Activated CD8-positive, alpha-beta T cell treated with anti-CD3 and anti-CD28 coated beads for 36 hours (primary cell): ENCODE results near the gene ZNF69. TPM values are rescaled to one million over a fixed set of nuclear protein-coding genes. Genes with fewer than 3 reads are reported as not detected.
"Not testable (repeated sequence)": the region's sequence is repeated elsewhere in the genome, so short reads cannot be mapped to it uniquely, and the experiment has no call there.

Experiments used
- ATAC-seq: fragments of 200-7000 bp; cut with Tn5 transposase; one replicate; pipeline ENCODE4 v1.10.0; 2021; ENCODE audit warnings: mild to moderate bottlenecking, moderate library complexity
- CTCF ChIA-PET: fragments of 350-600 bp; sonication (Branson Sonifier 250); formaldehyde crosslinking; loops from one replicate; lab custom pipeline; 2021; ENCODE audit warnings: antibody characterized with exemption; lab: Charles Lee
- POLR2A ChIA-PET: fragments of 350-600 bp; sonication (Branson Sonifier 250); formaldehyde crosslinking; loops from one replicate; lab custom pipeline; 2021; ENCODE audit warnings: antibody characterized with exemption; lab: Charles Lee
- DNase-seq: peaks from one replicate; pipeline ENCODE4 v3.0.0-alpha.2; 2020
- H3K27ac Mint-ChIP-seq: one replicate; pipeline ENCODE4 v1.8.0; 2021; ENCODE audit warnings: mild to moderate bottlenecking, mixed read lengths
- H3K27me3 Mint-ChIP-seq: one replicate; pipeline ENCODE4 v1.8.0; 2021; ENCODE audit warnings: mixed read lengths
- H3K36me3 Mint-ChIP-seq: one replicate; pipeline ENCODE4 v1.8.0; 2021; ENCODE audit warnings: low read depth, mixed read lengths
- H3K4me1 Mint-ChIP-seq: one replicate; pipeline ENCODE4 v1.8.0; 2021; ENCODE audit warnings: low read depth, mixed read lengths
- H3K4me3 Mint-ChIP-seq: one replicate; pipeline ENCODE4 v1.8.0; 2021; ENCODE audit warnings: mild to moderate bottlenecking, moderate library complexity, mixed read lengths
- H3K9me3 Mint-ChIP-seq: one replicate; pipeline ENCODE4 v1.8.0; 2021; ENCODE audit warnings: mixed read lengths
- CTCF ChIP-seq: fragments of 200-600 bp; IDR thresholded peaks from one replicate; pipeline ENCODE4 v1.8.0; 2022; ENCODE audit warnings: antibody characterized with exemption, mild to moderate bottlenecking
- intact Hi-C: fragments of 100-400 bp; cut with micrococcal nuclease; formaldehyde crosslinking; loops from one replicate; pipeline ENCODE4 v1.10.0; 2022
- total RNA-seq, 2 experiments: library from RNA; stranded (reverse); gene quantifications; one replicate each; pipeline ENCODE4 v1.2.3, GENCODE V29; 2021

ZNF69 gene
- total RNA-seq, 2 experiments from 2014 or later, result 1.8 to 3.1 TPM

- Mint-ChIP-seq H3K9me3 (peaks cover 56% of the 10 kb centered on the region), H3K36me3 (peaks cover 68% of the 10 kb centered on the region), H3K4me3 (no peak overlapping the region), H3K4me1 (no peaks in the 10 kb centered on the region), H3K27ac (no peak overlapping the region), H3K27me3 (no peaks in the 10 kb centered on the region)
- CTCF ChIA-PET, result no interaction called here
- no peak for TF ChIP-seq CTCF
- no peak for DNase-seq
- intact Hi-C loops, result no loop called here
- POLR2A ChIA-PET, result no interaction called here
- no peak for ATAC-seq
Measured at GRCh38 chr19:11902228-11902627, 14.6 kb downstream of the ZNF69 start.

GRCh38 chr19:11905928-11906327 lies 18.3 kb downstream of the ZNF69 start:
- CTCF ChIA-PET, result interaction anchor here (0.8 kb wide), 1 partner anchor 82 kb away, joined by 3 read pairs; no protein-coding TSS in a partner anchor
- H3K27me3 Mint-ChIP-seq, result no peaks in the 10 kb centered on the region
- ATAC-seq, result no peak
- H3K27ac Mint-ChIP-seq, result no peak overlapping the region
- H3K9me3 Mint-ChIP-seq, result peaks cover 68% of the 10 kb centered on the region
- no peaks in the 10 kb centered on the region for H3K4me1 Mint-ChIP-seq
- no peak overlapping the region for H3K4me3 Mint-ChIP-seq
- intact Hi-C loops, result no loop called here
- no peak for TF ChIP-seq CTCF
- POLR2A ChIA-PET, result no interaction called here
- DNase-seq, result no peak
- peaks cover 68% of the 10 kb centered on the region for H3K36me3 Mint-ChIP-seq

GRCh38 chr19:11911937-11912336 lies 24.4 kb downstream of the ZNF69 start:
- H3K27ac Mint-ChIP-seq, ATAC-seq, intact Hi-C loops, H3K4me3 Mint-ChIP-seq, POLR2A ChIA-PET, DNase-seq, H3K27me3 Mint-ChIP-seq, CTCF ChIA-PET, H3K4me1 Mint-ChIP-seq: not testable (repeated sequence)
- peaks cover 51% of the 10 kb centered on the region for H3K9me3 Mint-ChIP-seq
- H3K36me3 Mint-ChIP-seq, result peaks cover 36% of the 10 kb centered on the region

- H3K4me1 Mint-ChIP-seq, H3K27ac Mint-ChIP-seq, ATAC-seq, H3K4me3 Mint-ChIP-seq, DNase-seq, intact Hi-C loops, H3K27me3 Mint-ChIP-seq, POLR2A ChIA-PET: not testable (repeated sequence)
- peaks cover 29% of the 10 kb centered on the region for H3K9me3 Mint-ChIP-seq
- CTCF ChIA-PET, result interaction anchor here (1.0 to 2.8 kb wide), 2 partner anchors 9 to 74 kb away, joined by 4 to 12 read pairs; no protein-coding TSS in a partner anchor
- H3K36me3 Mint-ChIP-seq, result peaks cover 17% of the 10 kb centered on the region
Measured at GRCh38 chr19:11914417-11915051, 27.0 kb downstream of the ZNF69 start.

GRCh38 chr19:11921852-11922495 lies 34.4 kb downstream of the ZNF69 start:
- ATAC-seq, result no peak
- no peak for DNase-seq
- intact Hi-C loops, result no loop called here
- no peak overlapping the region for H3K4me3 Mint-ChIP-seq
- peaks cover 11% of the 10 kb centered on the region for H3K36me3 Mint-ChIP-seq
- H3K27me3 Mint-ChIP-seq, result no peaks in the 10 kb centered on the region
- H3K9me3 Mint-ChIP-seq, result peaks cover 2% of the 10 kb centered on the region
- no peak for TF ChIP-seq CTCF
- peaks cover 22% of the 10 kb centered on the region for H3K4me1 Mint-ChIP-seq
- ChIA-PET POLR2A (no interaction called here), CTCF (interaction anchor here (0.8 to 4.9 kb wide), 9 partner anchors 13 to 217 kb away, joined by 3 to 88 read pairs (median 19); partner anchors contain the start of genes ZNF20 and ZNF491)
- H3K27ac Mint-ChIP-seq, result no peak overlapping the region
